HAP-1 (cell line): Measurements from ENCODE around the gene GAS2L1.
"Not testable (repeated sequence)": the region's sequence is repeated elsewhere in the genome, so short reads cannot be mapped to it uniquely, and the experiment has no call there.

Experiments used
- DNase-seq, 2 experiments: peaks; one replicate each; pipeline ENCODE4 v3.0.0-alpha.2; 2016 to 2020; ENCODE audit warnings: low spot score in 2 of 2
- H3K27me3 ChIP-seq: fragments of 250-450 bp; sonication (Bioruptor Pico); 2 replicates; pipeline ENCODE4 v1.5.1; 2020; ENCODE audit warnings: low read depth, mild to moderate bottlenecking, moderate library complexity
- H3K36me3 ChIP-seq: fragments of 250-450 bp; sonication (Bioruptor Pico); replicated peaks from 2 replicates; pipeline ENCODE4 v1.5.1; 2020; ENCODE audit warnings: mild to moderate bottlenecking
- H3K4me1 ChIP-seq: fragments of 250-450 bp; sonication (Bioruptor Pico); 2 replicates; pipeline ENCODE4 v1.5.1; 2020; ENCODE audit warnings: mild to moderate bottlenecking
- H3K4me3 ChIP-seq: fragments of 250-450 bp; sonication (Bioruptor Pico); 2 replicates; pipeline ENCODE4 v1.5.1; 2020; ENCODE audit warnings: mild to moderate bottlenecking, moderate library complexity
- H3K9me3 ChIP-seq: fragments of 250-450 bp; sonication (Bioruptor Pico); 2 replicates; pipeline ENCODE4 v1.5.1; 2020; ENCODE audit warnings: mild to moderate bottlenecking, moderate library complexity
- in situ Hi-C: fragments of 300-500 bp; cut with MboI; formaldehyde crosslinking; loops from 3 replicates; pipeline ENCODE4 v1.14.3; 2020; ENCODE audit warnings: low sequenced_read_pairs, inconsistent platforms, mixed read lengths

Gene GAS2L1

GRCh38 chr22:29357193-29357890 is 50.9 kb downstream of the GAS2L1 start:
- in situ Hi-C loops, DNase-seq, H3K27me3 ChIP-seq, H3K9me3 ChIP-seq, H3K4me3 ChIP-seq, H3K4me1 ChIP-seq: not testable (repeated sequence)
- H3K36me3 ChIP-seq: peaks cover 51% of the 10 kb centered on the region

- Histone ChIP-seq H3K4me3 (no peak overlapping the region), H3K9me3 (no peaks in the 10 kb centered on the region), H3K36me3 (peaks cover 34% of the 10 kb centered on the region), H3K4me1 (no peaks in the 10 kb centered on the region), H3K27me3 (no peaks in the 10 kb centered on the region)
- DNase-seq: peak; percentile 19 to 56
- in situ Hi-C loops: no loop called here
Observed at GRCh38 chr22:29359469-29359868, 53.0 kb downstream of the GAS2L1 start.
